Measurements from ENCODE around the gene CEP83.

DNA sequence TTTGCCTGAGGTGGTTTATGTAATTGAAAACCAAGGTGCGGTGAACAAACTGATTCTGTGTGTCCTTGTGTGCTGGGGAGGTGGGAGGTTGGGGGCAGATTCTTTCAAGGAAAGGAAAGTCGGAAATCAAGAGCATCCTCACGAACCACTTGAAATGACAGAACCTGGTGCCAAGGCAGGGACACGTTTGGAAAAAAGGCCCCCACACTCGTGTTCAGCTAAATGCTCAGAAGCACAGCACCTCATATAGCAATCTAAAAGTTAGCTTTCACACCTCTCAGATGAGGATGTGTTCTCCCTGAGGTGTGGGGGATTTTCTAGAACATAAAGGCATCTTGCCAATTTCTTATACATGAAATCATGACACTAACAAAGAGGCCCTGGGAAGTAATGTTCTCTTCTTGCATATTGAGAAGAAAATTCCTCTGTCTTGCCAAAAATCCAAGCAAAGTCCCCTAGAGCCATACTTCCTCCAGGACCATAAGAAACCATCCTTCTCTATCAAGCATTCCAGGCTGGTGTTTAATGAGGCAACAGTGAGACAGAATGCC lies 191.7 kb downstream of the CEP83 start:
- TF ChIP-seq, protein P1, sequence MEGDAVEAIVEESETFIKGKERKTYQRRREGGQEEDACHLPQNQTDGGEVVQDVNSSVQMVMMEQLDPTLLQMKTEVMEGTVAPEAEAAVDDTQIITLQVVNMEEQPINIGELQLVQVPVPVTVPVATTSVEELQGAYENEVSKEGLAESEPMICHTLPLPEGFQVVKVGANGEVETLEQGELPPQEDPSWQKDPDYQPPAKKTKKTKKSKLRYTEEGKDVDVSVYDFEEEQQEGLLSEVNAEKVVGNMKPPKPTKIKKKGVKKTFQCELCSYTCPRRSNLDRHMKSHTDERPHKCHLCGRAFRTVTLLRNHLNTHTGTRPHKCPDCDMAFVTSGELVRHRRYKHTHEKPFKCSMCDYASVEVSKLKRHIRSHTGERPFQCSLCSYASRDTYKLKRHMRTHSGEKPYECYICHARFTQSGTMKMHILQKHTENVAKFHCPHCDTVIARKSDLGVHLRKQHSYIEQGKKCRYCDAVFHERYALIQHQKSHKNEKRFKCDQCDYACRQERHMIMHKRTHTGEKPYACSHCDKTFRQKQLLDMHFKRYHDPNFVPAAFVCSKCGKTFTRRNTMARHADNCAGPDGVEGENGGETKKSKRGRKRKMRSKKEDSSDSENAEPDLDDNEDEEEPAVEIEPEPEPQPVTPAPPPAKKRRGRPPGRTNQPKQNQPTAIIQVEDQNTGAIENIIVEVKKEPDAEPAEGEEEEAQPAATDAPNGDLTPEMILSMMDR (IDR thresholded peaks at IDR 0.05; ENCODE audit: low read depth, low read length) = no peak
- TF ChIP-seq EZH2phosphoT487 (IDR thresholded peaks at IDR 0.05; ENCODE audit: low read depth) = no peak
